ENCODE results near the gene ETFDH.

DNA sequence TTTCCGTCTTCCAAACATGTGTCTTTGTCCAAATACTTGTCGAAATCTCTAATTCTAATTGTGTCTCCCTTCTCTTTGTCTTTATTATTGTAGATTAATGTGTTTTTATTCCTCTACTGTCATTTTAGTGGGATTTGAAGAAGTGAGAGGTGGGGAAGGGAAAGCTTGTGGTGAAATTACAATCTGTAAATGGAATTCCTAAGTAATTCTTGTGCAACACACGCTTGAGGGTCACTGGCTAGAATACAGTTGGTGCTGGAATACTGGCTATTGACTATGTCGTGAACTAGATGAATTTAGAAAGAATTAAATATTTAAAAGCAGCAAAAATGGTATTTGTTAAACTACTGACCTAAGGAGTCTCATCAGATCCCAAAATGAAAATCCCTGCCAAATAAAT lies 86.0 kb downstream of the ETFDH start:
- TF ChIP-seq EED (IDR thresholded peaks at IDR 0.05; ENCODE audit: low read depth): no peak
- TF ChIP-seq, protein P1, sequence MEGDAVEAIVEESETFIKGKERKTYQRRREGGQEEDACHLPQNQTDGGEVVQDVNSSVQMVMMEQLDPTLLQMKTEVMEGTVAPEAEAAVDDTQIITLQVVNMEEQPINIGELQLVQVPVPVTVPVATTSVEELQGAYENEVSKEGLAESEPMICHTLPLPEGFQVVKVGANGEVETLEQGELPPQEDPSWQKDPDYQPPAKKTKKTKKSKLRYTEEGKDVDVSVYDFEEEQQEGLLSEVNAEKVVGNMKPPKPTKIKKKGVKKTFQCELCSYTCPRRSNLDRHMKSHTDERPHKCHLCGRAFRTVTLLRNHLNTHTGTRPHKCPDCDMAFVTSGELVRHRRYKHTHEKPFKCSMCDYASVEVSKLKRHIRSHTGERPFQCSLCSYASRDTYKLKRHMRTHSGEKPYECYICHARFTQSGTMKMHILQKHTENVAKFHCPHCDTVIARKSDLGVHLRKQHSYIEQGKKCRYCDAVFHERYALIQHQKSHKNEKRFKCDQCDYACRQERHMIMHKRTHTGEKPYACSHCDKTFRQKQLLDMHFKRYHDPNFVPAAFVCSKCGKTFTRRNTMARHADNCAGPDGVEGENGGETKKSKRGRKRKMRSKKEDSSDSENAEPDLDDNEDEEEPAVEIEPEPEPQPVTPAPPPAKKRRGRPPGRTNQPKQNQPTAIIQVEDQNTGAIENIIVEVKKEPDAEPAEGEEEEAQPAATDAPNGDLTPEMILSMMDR (IDR thresholded peaks at IDR 0.05 in 2 of 3, conservative IDR thresholded peaks at IDR 0.05 in 1 of 3; ENCODE audit: control insufficient read depth in 2 of 3, extremely low read depth in 1 of 3, insufficient read depth in 1 of 3, low read depth in 3 of 3, low read length in 3 of 3): no peak
- TF ChIP-seq NR2C2 (IDR thresholded peaks at IDR 0.05; ENCODE audit: borderline replicate concordance, control insufficient read depth, insufficient read length, low read depth): no peak
- TF ChIP-seq, protein P2, sequence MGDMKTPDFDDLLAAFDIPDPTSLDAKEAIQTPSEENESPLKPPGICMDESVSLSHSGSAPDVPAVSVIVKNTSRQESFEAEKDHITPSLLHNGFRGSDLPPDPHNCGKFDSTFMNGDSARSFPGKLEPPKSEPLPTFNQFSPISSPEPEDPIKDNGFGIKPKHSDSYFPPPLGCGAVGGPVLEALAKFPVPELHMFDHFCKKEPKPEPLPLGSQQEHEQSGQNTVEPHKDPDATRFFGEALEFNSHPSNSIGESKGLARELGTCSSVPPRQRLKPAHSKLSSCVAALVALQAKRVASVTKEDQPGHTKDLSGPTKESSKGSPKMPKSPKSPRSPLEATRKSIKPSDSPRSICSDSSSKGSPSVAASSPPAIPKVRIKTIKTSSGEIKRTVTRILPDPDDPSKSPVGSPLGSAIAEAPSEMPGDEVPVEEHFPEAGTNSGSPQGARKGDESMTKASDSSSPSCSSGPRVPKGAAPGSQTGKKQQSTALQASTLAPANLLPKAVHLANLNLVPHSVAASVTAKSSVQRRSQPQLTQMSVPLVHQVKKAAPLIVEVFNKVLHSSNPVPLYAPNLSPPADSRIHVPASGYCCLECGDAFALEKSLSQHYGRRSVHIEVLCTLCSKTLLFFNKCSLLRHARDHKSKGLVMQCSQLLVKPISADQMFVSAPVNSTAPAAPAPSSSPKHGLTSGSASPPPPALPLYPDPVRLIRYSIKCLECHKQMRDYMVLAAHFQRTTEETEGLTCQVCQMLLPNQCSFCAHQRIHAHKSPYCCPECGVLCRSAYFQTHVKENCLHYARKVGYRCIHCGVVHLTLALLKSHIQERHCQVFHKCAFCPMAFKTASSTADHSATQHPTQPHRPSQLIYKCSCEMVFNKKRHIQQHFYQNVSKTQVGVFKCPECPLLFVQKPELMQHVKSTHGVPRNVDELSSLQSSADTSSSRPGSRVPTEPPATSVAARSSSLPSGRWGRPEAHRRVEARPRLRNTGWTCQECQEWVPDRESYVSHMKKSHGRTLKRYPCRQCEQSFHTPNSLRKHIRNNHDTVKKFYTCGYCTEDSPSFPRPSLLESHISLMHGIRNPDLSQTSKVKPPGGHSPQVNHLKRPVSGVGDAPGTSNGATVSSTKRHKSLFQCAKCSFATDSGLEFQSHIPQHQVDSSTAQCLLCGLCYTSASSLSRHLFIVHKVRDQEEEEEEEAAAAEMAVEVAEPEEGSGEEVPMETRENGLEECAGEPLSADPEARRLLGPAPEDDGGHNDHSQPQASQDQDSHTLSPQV (IDR thresholded peaks at IDR 0.05): no peak
- TF ChIP-seq HCFC1 (IDR thresholded peaks at IDR 0.05; ENCODE audit: low read length): no peak
- TF ChIP-seq, protein P3, sequence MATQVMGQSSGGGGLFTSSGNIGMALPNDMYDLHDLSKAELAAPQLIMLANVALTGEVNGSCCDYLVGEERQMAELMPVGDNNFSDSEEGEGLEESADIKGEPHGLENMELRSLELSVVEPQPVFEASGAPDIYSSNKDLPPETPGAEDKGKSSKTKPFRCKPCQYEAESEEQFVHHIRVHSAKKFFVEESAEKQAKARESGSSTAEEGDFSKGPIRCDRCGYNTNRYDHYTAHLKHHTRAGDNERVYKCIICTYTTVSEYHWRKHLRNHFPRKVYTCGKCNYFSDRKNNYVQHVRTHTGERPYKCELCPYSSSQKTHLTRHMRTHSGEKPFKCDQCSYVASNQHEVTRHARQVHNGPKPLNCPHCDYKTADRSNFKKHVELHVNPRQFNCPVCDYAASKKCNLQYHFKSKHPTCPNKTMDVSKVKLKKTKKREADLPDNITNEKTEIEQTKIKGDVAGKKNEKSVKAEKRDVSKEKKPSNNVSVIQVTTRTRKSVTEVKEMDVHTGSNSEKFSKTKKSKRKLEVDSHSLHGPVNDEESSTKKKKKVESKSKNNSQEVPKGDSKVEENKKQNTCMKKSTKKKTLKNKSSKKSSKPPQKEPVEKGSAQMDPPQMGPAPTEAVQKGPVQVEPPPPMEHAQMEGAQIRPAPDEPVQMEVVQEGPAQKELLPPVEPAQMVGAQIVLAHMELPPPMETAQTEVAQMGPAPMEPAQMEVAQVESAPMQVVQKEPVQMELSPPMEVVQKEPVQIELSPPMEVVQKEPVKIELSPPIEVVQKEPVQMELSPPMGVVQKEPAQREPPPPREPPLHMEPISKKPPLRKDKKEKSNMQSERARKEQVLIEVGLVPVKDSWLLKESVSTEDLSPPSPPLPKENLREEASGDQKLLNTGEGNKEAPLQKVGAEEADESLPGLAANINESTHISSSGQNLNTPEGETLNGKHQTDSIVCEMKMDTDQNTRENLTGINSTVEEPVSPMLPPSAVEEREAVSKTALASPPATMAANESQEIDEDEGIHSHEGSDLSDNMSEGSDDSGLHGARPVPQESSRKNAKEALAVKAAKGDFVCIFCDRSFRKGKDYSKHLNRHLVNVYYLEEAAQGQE (IDR thresholded peaks at IDR 0.05; ENCODE audit: low read depth, low read length): no peak

Data from GM12878 (cell line).